NCI-H69 (cell line): ENCODE measurements around the gene KRTAP10-5.

Source experiments
- DNase-seq: peaks from one replicate; lab custom pipeline; 2025; lab: John Stamatoyannopoulos, UW

Gene KRTAP10-5

DNA sequence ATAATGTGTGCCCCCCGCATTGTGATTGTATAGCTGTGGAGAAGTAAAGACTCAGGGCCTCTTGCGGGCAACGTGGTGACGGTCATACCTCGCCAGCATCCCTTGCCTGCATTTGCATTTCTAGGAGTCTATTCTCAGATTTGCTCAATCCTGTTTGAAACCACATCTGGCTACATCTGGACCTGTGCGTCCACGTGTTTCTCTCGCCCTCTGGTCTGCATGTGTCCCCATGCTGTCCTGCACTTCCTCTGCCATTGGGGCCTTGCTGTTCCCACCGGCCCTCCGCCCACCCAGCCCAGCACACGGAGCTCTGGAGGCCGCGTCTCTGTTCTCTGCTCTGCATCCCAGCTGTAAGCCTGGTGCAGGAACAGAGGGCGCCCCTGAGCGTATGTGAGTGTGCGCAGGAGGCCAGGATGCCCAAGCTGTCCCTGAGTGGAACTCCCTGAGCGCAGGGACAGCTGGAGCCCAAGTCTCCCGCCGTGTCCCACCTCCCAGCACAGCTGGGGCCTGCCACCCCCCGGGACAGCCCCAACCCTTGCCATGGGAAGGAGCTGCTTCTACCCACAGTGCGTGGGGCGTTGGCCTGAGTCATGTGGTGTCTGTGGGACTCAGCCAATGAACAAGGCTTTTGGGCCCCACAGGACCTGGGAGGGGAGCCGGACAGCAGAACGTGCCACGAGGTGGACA is 30.7 kb downstream of the KRTAP10-5 start:
- DNase-seq: no peak

- DNase-seq: no peak
Observed at GRCh38 chr21:44548922-44549321, 31.5 kb downstream of the KRTAP10-5 start.

GRCh38 chr21:44548381-44548780 is 32.0 kb downstream of the KRTAP10-5 start:
- no peak for DNase-seq

DNA sequence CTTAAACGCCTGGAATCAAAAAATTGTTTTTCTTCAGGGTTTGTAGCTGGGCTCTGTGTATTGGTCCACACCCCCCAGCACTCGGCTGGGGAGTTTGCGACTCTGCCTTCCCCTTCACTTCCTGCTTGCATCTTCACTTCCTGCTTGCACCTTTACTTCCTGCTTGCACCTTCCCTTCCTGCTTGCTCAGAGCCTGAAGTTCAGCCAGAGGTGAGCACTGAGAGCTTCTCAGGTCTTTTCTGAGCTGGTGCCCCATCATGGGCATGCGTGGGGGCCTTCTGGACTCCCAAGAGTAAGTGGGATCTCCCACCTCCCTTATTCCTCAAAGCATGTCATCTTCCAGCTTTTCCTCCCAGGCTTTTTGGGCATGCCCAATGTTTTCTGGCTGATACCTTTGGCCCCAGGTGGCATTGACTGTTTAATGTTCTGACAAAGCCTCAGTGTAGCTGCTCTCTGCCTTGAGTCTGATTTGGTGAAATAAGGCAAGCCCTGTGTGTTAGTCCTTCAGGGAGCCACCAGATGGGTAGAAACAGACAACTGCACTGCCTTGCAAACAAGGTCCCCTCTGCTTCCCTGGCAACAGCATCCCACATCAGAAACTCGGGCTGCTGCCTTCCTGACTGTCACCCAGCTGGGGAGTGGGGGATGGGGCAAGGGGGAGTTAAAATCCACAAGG is 32.6 kb downstream of the KRTAP10-5 start:
- DNase-seq: no peak

GRCh38 chr21:44544566-44544965 is 35.8 kb downstream of the KRTAP10-5 start:
- DNase-seq: no peak

- no peak for DNase-seq
Observed at GRCh38 chr21:44542716-44543115, 37.7 kb downstream of the KRTAP10-5 start.

- DNase-seq: no peak
Observed at GRCh38 chr21:44540741-44541288, 39.6 kb downstream of the KRTAP10-5 start.

- no peak for DNase-seq
Observed at GRCh38 chr21:44539991-44540666, 40.3 kb downstream of the KRTAP10-5 start, which contains the start of gene KRTAP10-1. KRTAP10-1 (minus strand) TSS chr21:44540195; CDS start chr21:44540150, 45 bp downstream.

DNA sequence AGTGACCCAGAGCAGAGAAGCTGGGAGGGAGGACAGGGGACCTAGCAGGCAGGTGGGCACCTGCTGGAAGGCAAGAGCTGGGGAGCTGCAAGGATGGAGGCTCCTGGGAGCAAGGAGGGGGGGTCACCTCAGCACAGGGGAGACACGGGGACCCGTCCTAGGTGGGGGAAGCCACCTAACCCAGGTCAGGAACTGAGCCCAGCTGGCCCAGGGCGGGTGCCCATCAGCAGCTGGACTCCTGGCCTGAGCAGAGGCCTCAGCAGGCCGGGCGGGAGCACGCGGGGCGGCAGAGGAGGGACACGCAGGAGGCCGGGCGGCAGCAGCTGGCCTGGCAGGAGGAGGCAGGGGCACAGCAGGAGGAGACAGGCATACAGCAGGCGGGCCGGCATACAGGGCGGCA is 41.4 kb downstream of the KRTAP10-5 start:
- peak; percentile 70 for DNase-seq

GRCh38 chr21:44537930-44538911 is 42.2 kb downstream of the KRTAP10-5 start:
- DNase-seq: no peak

DNA sequence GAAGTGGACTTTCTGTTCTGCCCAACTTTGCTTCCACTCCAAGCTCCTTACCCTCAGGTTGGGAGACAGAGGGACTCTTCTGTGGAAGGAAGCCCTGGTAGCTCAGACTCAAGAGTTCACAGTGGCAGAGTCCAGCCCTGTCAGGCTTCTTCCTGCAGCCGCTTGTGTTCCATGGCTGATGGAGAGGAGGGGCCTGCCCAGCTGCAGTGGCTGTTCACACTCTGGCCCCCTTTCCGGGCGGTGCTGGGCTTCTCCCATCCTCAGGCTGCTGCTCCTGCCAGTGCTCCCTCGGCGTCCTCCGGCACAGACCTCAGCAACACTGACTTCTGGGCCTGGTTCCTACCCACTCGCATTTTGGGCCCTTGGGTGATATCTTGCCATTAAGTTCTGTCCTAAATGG is 44.4 kb downstream of the KRTAP10-5 start:
- no peak for DNase-seq

DNA sequence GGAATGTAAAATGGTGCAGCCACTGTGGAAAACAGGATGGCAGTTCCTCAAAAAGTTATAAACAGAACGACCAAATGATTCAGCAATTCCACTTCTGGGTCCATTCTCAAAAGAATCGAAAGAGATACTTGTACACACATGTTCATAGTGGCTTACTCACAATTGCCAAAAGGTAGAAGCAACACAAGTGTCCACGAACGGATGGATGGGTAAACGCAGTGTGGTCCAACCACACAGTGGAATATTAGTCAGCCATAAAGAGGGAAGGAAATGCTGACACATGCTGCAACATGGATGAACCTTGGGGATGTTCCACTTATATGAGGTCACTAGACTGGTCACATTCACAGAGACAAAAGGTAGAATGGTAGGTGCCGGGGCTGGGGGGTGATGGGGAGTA is 45.7 kb downstream of the KRTAP10-5 start:
- DNase-seq: no peak

- DNase-seq: no peak
Observed at GRCh38 chr21:44533891-44534627, 46.3 kb downstream of the KRTAP10-5 start.

DNA sequence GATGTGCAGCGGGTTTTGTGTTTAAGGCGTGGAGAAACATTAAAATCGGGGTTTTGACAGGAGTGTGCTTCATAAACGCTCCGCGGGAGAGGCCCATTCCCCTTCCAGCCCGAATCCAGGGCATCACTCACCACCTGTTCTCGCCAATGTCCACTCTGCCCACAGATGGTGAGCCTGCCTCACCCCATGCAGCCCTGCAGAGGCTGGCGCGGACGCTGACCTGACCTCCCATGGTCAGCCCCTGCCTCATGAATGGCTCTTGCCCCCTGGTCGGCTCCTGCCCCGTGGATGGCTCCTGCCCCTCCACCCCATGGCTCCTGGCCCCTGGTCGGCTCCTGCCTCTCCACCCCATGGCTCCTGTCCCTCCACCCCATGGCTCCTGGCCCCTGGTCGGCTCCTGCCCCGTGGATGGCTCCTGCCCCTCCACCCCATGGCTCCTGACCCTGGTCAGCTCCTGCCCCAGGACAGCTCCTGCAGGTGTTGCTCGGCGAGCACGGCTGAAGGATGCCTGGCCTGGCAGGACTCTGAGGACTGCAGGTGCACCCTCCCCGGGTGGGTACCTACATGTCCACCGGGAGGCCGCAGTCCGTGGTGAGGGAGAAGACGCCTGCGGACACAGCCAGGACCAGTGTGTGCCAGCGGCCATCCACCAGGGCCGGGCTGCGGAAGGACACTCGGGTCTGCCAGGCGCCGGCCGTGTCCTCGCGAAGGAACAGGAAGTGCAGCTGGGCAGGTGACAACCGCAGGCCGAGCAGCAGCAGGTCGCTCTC is 47.1 kb downstream of the KRTAP10-5 start:
- no peak for DNase-seq

DNA sequence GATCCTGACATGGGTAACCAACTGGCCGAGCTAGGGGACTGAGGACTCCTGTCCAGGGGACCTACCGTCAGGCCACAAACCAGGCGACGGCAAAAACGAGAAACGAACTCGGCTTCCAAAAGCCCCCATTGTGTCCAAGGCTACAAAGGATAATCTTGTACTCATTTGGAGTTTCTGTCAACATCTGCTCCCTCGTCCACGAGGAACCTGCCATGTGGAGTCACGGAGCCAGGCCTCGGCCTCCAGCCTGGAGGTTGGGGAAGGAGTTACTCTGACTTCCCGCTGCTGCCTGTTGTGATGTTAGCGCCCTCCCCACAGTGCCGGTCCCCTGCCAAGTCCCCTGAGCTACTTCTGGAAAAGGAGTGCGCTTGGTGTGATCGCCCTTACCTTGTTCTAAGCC is 47.7 kb downstream of the KRTAP10-5 start:
- DNase-seq: no peak

DNA sequence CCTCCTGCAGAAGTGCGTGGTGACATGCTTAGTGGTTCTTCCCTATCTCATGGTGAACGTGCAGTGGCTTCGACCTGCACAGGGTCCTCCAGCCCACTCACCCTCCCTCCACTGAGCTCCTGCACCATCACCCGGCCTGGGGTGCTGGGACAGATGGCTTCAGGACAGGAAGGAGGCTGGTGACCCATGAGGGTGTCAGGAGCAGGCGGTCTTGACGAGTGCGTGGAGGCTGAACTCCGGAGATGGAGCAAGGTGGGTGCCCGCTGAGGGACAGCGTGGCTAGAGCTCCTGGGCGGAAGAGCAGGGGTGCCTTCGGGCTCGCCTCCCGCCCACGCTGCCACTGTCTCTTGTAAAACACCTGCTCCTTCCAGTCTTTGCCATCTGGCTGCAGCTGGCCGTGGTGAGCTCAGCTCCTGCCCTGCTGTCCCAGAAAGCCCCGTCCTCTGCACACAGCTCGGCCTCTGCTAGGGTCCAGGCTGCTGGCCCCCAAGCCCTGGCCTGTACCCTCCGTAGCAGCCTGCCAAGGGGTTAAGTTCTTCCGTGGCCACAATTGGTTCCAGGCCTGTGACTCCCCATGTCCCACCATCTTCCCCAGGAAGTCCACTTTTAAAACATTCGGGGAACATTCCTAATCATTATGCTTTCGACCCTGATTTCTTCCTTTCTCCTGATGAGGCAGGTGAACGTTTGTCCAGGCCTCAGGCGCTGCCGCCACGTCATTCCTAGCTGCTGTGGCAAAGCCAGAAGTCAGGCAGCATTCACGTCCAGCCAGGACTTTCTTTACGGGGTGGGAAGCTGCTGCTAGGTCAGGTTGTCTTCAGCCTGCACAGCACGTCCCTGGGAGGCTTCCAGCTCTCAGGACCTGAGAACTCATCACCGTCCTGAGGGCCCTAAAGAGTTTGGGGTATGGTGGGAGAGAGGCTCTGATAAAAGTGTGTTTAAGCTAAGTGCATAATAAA is 48.5 kb downstream of the KRTAP10-5 start:
- DNase-seq: no peak

DNA sequence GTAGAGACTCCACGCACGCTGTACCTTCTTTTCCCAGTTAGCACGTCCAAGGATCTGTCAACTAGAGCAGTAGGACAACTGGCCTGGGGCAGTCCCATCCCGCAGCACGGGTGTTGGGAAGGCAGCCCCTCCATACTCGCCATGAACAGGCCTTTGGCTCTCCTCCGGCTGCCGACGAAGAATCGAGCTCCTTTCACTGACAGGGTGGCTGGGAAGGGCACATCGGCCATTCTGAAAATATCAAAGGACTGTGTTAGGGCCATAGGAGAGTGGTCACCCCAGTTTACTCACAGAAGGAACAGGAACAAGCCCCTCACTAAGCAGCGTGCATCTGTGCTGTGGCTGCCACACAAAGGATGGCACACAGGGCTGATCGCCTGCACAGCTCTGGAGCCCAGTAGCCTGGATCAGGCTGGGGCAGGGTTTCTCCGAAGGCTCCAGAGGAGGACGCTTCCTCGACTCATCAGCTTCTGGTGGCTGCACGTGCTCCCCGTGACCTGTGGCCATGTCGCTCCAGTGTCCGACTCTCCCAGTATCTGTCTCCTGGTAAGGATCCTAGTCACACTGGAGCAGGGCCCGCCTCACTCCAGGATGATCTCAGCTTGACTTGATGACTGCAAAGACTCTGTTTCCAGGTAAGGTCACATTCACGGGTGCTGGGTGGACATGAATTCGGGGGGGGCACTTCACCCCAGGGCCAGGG is 49.4 kb downstream of the KRTAP10-5 start:
- DNase-seq: no peak

DNA sequence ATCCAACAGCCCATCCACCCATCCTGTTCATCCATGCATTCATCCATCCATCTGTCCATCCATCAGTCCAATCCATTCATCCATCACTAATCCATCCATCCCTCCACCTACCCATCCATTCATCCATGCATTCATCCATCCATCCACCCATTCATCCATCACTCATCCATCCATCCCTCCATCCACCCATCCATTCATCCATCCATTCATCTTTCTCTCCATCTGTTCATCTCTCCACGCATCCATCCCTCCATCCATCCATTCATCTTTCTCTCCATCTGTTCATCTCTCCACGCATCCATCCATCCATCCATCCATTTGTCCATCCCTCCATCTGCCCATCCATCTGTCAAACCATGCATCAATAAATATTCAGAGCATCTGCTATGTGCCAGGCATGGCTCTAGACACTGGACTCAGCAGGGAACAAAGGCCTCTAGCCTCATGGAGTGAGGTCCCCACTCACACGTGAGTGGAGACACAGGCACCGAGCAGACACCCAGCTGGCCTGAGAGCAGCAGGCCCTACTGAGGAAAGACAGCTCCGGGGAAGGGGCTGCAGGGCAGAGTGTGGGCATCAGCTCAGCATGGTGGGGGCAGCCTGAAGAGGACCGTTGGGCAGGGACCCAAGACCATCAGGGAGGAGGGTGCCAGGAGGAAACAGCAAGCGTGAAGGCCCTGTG is 50.0 kb downstream of the KRTAP10-5 start:
- DNase-seq: no peak
